Small intestine (tissue), 7 donors: ENCODE results near the gene PTPN13. TPM values are rescaled to one million over a fixed set of nuclear protein-coding genes. Genes with fewer than 3 reads are reported as not detected.
A peak's percentile ranks its signal among the peaks of the same experiment; 100 is the strongest.
"Not testable (repeated sequence)": the region's sequence is repeated elsewhere in the genome, so short reads cannot be mapped to it uniquely, and the experiment has no call there.

ENCODE experiments used
- DNase-seq, 2 donors: peaks; one replicate each; pipeline versions ENCODE4 v3.0.0 to v3.0.0-alpha.2; 2013
- FAIRE-seq: peaks from 2 replicates; lab custom pipeline; 2012; peaks lifted over from hg19 to GRCh38; lab: Jason Lieb, UNC
- H3K27ac ChIP-seq, 3 donors: one replicate each; pipeline ENCODE4 v1.5.1; 2013; ENCODE audit warnings: low read length in 2 of 3, mild to moderate bottlenecking in 2 of 3, control low read depth in 1 of 3, inconsistent platforms in 1 of 3, low read depth in 1 of 3, moderate library complexity in 1 of 3
- H3K27me3 ChIP-seq, 3 donors: one replicate each; pipeline ENCODE4 v1.6.1; 2013; ENCODE audit warnings: low read length in 3 of 3, inconsistent platforms in 1 of 3; ENCODE audit not compliant: control insufficient read depth in 3 of 3, insufficient read depth in 3 of 3
- H3K36me3 ChIP-seq, 3 donors: one replicate each; pipeline ENCODE4 v1.6.1; 2013; ENCODE audit warnings: low read length in 3 of 3, inconsistent platforms in 1 of 3, low read depth in 1 of 3, mild to moderate bottlenecking in 1 of 3, moderate library complexity in 1 of 3; ENCODE audit not compliant: control insufficient read depth in 3 of 3, insufficient read depth in 2 of 3
- H3K4me1 ChIP-seq, 3 donors: one replicate each; pipeline ENCODE4 v1.6.1; 2013; ENCODE audit warnings: low read length in 2 of 3, inconsistent platforms in 1 of 3, low read depth in 1 of 3, mild to moderate bottlenecking in 1 of 3, moderate library complexity in 1 of 3; ENCODE audit not compliant: control insufficient read depth in 3 of 3, insufficient read depth in 2 of 3
- H3K4me3 ChIP-seq, 3 donors: one replicate each; pipeline ENCODE4 v1.5.1; 2013; ENCODE audit warnings: low read length in 3 of 3, control low read depth in 1 of 3, inconsistent platforms in 1 of 3, low read depth in 1 of 3, mild to moderate bottlenecking in 1 of 3, moderate library complexity in 1 of 3
- H3K9me3 ChIP-seq, 2 donors: one replicate each; pipeline ENCODE4 v1.6.1; 2013; ENCODE audit warnings: low read depth in 1 of 2, low read length in 1 of 2; ENCODE audit not compliant: control insufficient read depth in 2 of 2, insufficient read depth in 1 of 2
- WGBS, 3 donors: extraction: QIAGEN DNeasy Blood & Tissue Kit; methylation state at CpG; one replicate each; pipeline ENCODE4 v1.1.7; 2013; 5-methylcytosine and 5-hydroxymethylcytosine counted together
- polyA plus RNA-seq, 4 donors: library from polyadenylated mRNA; stranded (reverse) in 3 of 4; unstranded in 1 of 4; fragments of 200-250 nt in 3 of 4; fragments of 120-200 nt in 1 of 4; gene quantifications; one replicate each; pipeline versions ENCODE4 v1.2.1 to v1.2.3, GENCODE V29; 2013
- donor health status: healthy with polysubstance abuse.
- donor health status: control.
- donor health status: control.
- donor health status: Bipolar disorder and iron deficiency.
- donor health status: healthy.

PTPN13 gene
- polyA plus RNA-seq, 4 donors = 0.22 to 18.2 (median 0.60) TPM

- FAIRE-seq = no peak
- Histone ChIP-seq H3K27me3 (no peaks in the 10 kb centered on the region), H3K9me3 (no peaks in the 10 kb centered on the region), H3K4me1 (no peaks in the 10 kb centered on the region), H3K27ac (no peak overlapping the region), H3K4me3 (no peak overlapping the region), H3K36me3 (no peaks in the 10 kb centered on the region)
- DNase-seq = no peak
- WGBS, 3 donors = 20 to 43% (median 35%) methylated on average over 1 of the region's 1 CpG
Observed at GRCh38 chr4:86640469-86640868, 46.4 kb downstream of the PTPN13 start.

- Histone ChIP-seq H3K9me3 (no peaks in the 10 kb centered on the region), H3K4me3 (no peak overlapping the region), H3K27ac (no peak overlapping the region), H3K27me3 (no peaks in the 10 kb centered on the region), H3K36me3 (peaks cover 0 to 3% (median 0%) of the 10 kb centered on the region in 3 donors), H3K4me1 (no peaks in the 10 kb centered on the region)
- 66 to 78% (median 73%) methylated on average over 3 of the region's 3 CpGs for WGBS, 3 donors
- DNase-seq = no peak
- FAIRE-seq = no peak
Observed at GRCh38 chr4:86641516-86642090, 47.5 kb downstream of the PTPN13 start.

- WGBS, 3 donors = 85 to 89% (median 86%) methylated on average over 8 of the region's 8 CpGs
- DNase-seq (no peak), FAIRE-seq (no peak)
- no peak overlapping the region for H3K4me3 ChIP-seq
- H3K4me1 ChIP-seq = no peaks in the 10 kb centered on the region
- H3K27me3 ChIP-seq = no peaks in the 10 kb centered on the region
- peaks cover 0 to 1% of the 10 kb centered on the region in 2 donors for H3K9me3 ChIP-seq
- H3K27ac ChIP-seq = no peak overlapping the region
- peaks cover 0 to 3% (median 0%) of the 10 kb centered on the region in 3 donors for H3K36me3 ChIP-seq
Observed at GRCh38 chr4:86644892-86645291, 50.8 kb downstream of the PTPN13 start.

- no peak overlapping the region for H3K27ac ChIP-seq
- no peaks in the 10 kb centered on the region for H3K36me3 ChIP-seq
- no peak overlapping the region for H3K4me3 ChIP-seq
- DNase-seq (no peak), FAIRE-seq (no peak)
- peaks cover 0 to 19% of the 10 kb centered on the region in 2 donors for H3K9me3 ChIP-seq
- H3K27me3 ChIP-seq = no peaks in the 10 kb centered on the region
- no peaks in the 10 kb centered on the region for H3K4me1 ChIP-seq
- WGBS, 3 donors = 95 to 100% (median 96%) methylated on average over 1 of the region's 1 CpG
Observed at GRCh38 chr4:86652332-86652932, 58.3 kb downstream of the PTPN13 start.

- Histone ChIP-seq H3K4me1 (no peaks in the 10 kb centered on the region), H3K36me3 (no peaks in the 10 kb centered on the region), H3K9me3 (peaks cover 0 to 26% of the 10 kb centered on the region in 2 donors), H3K27ac (no peak overlapping the region), H3K27me3 (no peaks in the 10 kb centered on the region), H3K4me3 (no peak overlapping the region)
- DNase-seq (peak in 1 of 2 donors; percentile 5), FAIRE-seq (no peak)
- 70 to 82% (median 71%) methylated on average over 4 of the region's 4 CpGs for WGBS, 3 donors
Observed at GRCh38 chr4:86653237-86653865, 59.2 kb downstream of the PTPN13 start.

- peaks cover 0 to 18% of the 10 kb centered on the region in 2 donors for H3K9me3 ChIP-seq
- H3K27me3 ChIP-seq, H3K36me3 ChIP-seq, H3K4me1 ChIP-seq, H3K4me3 ChIP-seq, H3K27ac ChIP-seq, FAIRE-seq, DNase-seq: not testable (repeated sequence)
- 79 to 88% (median 81%) methylated on average over 10 of the region's 10 CpGs for WGBS, 3 donors
Observed at GRCh38 chr4:86656781-86657180, 62.7 kb downstream of the PTPN13 start.

GRCh38 chr4:86657382-86657781 is 63.3 kb downstream of the PTPN13 start:
- FAIRE-seq = no peak
- Histone ChIP-seq H3K4me3 (no peak overlapping the region), H3K9me3 (peaks cover 0 to 16% of the 10 kb centered on the region in 2 donors), H3K4me1 (no peaks in the 10 kb centered on the region), H3K27me3 (no peaks in the 10 kb centered on the region), H3K27ac (no peak overlapping the region), H3K36me3 (no peaks in the 10 kb centered on the region)
- no peak for DNase-seq
- 86 to 93% (median 88%) methylated on average over 1 of the region's 1 CpG for WGBS, 3 donors

GRCh38 chr4:86657910-86658309 is 63.8 kb downstream of the PTPN13 start:
- Histone ChIP-seq H3K36me3 (no peaks in the 10 kb centered on the region), H3K4me3 (no peak overlapping the region), H3K9me3 (peaks cover 0 to 16% of the 10 kb centered on the region in 2 donors), H3K27me3 (no peaks in the 10 kb centered on the region), H3K27ac (no peak overlapping the region), H3K4me1 (no peaks in the 10 kb centered on the region)
- WGBS, 3 donors = 79 to 86% (median 85%) methylated on average over 3 of the region's 3 CpGs
- no peak for DNase-seq
- FAIRE-seq = no peak
